ENCODE measurements around the gene CAMSAP2.

GRCh38 chr1:200867018-200867811, 128.5 kb downstream of the CAMSAP2 start:
- no peak for TF ChIP-seq CTCF (IDR thresholded peaks at IDR 0.05)
- no peak for TF ChIP-seq POLR2A (IDR thresholded peaks at IDR 0.05)
